HEK293 (cell line): ENCODE data around the gene ATOH8.

ENCODE experiments used
- YY2 ChIP-seq: fragments of 450-650 bp; formaldehyde crosslinking; IDR thresholded peaks from 2 replicates; pipeline ENCODE4 v1.5.1; 2016; ENCODE audit warnings: missing biosample characterization, missing genetic modification characterization
- ZEB2 ChIP-seq: fragments of 450-650 bp; formaldehyde crosslinking; IDR thresholded peaks from 2 replicates; pipeline ENCODE4 v1.5.1; 2016; ENCODE audit warnings: missing biosample characterization, missing genetic modification characterization
- ZNF121 ChIP-seq: fragments of 450-650 bp; formaldehyde crosslinking; IDR thresholded peaks from 2 replicates; pipeline ENCODE4 v1.5.1; 2016; ENCODE audit warnings: missing biosample characterization, missing genetic modification characterization
- ZNF549 ChIP-seq: fragments of 450-650 bp; IDR thresholded peaks from 2 replicates; pipeline ENCODE4 v1.5.1; 2018; ENCODE audit warnings: missing biosample characterization, missing genetic modification characterization, mild to moderate bottlenecking, inconsistent platforms, moderate library complexity

- TF ChIP-seq ZNF549 (no peak), ZNF121 (no peak), ZEB2 (no peak), YY2 (tag by site-specific recombination) (no peak)
These were observed 33.1 kb downstream of the ATOH8 start for GRCh38 chr2:85786865-85787264.
